Caco-2 (cell line): ENCODE results near the gene UGT2A1. TPM values are rescaled to one million over a fixed set of nuclear protein-coding genes. Genes with fewer than 3 reads are reported as not detected.

ENCODE experiments used
- BruUV-seq: library from RNA; stranded (reverse); fragments of 400-500 nt; replicated peaks from 2 replicates; lab custom pipeline; 2021; lab: Mats Ljungman, UMichigan
- CTCF ChIA-PET: fragments of 300-600 bp; sonication (Branson Sonifier 250); formaldehyde crosslinking; loops from one replicate; lab custom pipeline; 2022; ENCODE audit warnings: antibody characterized with exemption; lab: Charles Lee
- POLR2A ChIA-PET: fragments of 300-600 bp; sonication (Branson Sonifier 250); formaldehyde crosslinking; loops from one replicate; lab custom pipeline; 2022; ENCODE audit warnings: antibody characterized with exemption; lab: Charles Lee
- DNase-seq, 2 experiments: peaks; one replicate each; pipeline versions ENCODE4 v3.0.0 to v3.0.0-alpha.2; 2020 to 2022
- H3K27me3 ChIP-seq: replicated peaks from 2 replicates; pipeline ENCODE4 v1.6.0; 2011; ENCODE audit warnings: low read length; ENCODE audit not compliant: control insufficient read depth, insufficient read depth
- H3K36me3 ChIP-seq: 2 replicates; pipeline ENCODE4 v1.5.1; 2011; ENCODE audit warnings: low read length; ENCODE audit not compliant: control insufficient read depth, insufficient read depth
- H3K4me1 ChIP-seq: fragments of 250-450 bp; sonication (Bioruptor Pico); 2 replicates; pipeline ENCODE4 v1.5.1; 2020; ENCODE audit warnings: mild to moderate bottlenecking
- H3K4me3 ChIP-seq: 2 replicates; pipeline ENCODE4 v1.5.1; 2011; ENCODE audit warnings: low read depth, mild to moderate bottlenecking, control low read depth, low read length
- H3K9me3 ChIP-seq: fragments of 250-450 bp; sonication (Bioruptor Pico); 2 replicates; pipeline ENCODE4 v1.5.1; 2020; ENCODE audit warnings: mild to moderate bottlenecking, moderate library complexity
- H3K27ac Mint-ChIP-seq: one replicate; pipeline ENCODE4 v1.8.0; 2022; ENCODE audit warnings: mixed read lengths; ENCODE audit not compliant: unreplicated experiment
- H3K27me3 Mint-ChIP-seq: one replicate; pipeline ENCODE4 v1.8.0; 2022; ENCODE audit warnings: mixed read lengths; ENCODE audit not compliant: insufficient read depth, unreplicated experiment
- H3K36me3 Mint-ChIP-seq: one replicate; pipeline ENCODE4 v1.8.0; 2022; ENCODE audit warnings: mild to moderate bottlenecking, mixed read lengths; ENCODE audit not compliant: insufficient read depth, unreplicated experiment
- H3K4me1 Mint-ChIP-seq: one replicate; pipeline ENCODE4 v1.8.0; 2022; ENCODE audit warnings: low read depth, mixed read lengths; ENCODE audit not compliant: unreplicated experiment
- H3K4me3 Mint-ChIP-seq: one replicate; pipeline ENCODE4 v1.8.0; 2022; ENCODE audit warnings: mild to moderate bottlenecking, moderate library complexity, mixed read lengths; ENCODE audit not compliant: unreplicated experiment
- H3K9me3 Mint-ChIP-seq: one replicate; pipeline ENCODE4 v1.8.0; 2022; ENCODE audit warnings: mixed read lengths; ENCODE audit not compliant: unreplicated experiment
- CTCF ChIP-seq, 2 experiments: fragments of 200-600 bp in 1 of 2; IDR thresholded peaks; 1 replicate in 1 of 2; 2 replicates in 1 of 2; pipeline versions ENCODE4 v1.5.1 to v1.8.0; 2011 to 2022; ENCODE audit warnings: antibody characterized with exemption in 1 of 2, control low read depth in 1 of 2, inconsistent platforms in 1 of 2, low read depth in 1 of 2, low read length in 1 of 2, mild to moderate bottlenecking in 1 of 2, moderate library complexity in 1 of 2; ENCODE audit not compliant: insufficient read depth in 1 of 2, severe bottlenecking in 1 of 2, unreplicated experiment in 1 of 2
- intact Hi-C: fragments of 100-400 bp; cut with micrococcal nuclease; formaldehyde crosslinking; loops from one replicate; pipeline ENCODE4 v1.10.0; 2022; ENCODE audit not compliant: unreplicated experiment
- total RNA-seq: library from RNA; stranded (reverse); gene quantifications from 2 replicates; pipeline ENCODE4 v1.2.3, GENCODE V29; 2022

Gene UGT2A1
- total RNA-seq, 1 experiment from 2014 or later: not detected

DNA sequence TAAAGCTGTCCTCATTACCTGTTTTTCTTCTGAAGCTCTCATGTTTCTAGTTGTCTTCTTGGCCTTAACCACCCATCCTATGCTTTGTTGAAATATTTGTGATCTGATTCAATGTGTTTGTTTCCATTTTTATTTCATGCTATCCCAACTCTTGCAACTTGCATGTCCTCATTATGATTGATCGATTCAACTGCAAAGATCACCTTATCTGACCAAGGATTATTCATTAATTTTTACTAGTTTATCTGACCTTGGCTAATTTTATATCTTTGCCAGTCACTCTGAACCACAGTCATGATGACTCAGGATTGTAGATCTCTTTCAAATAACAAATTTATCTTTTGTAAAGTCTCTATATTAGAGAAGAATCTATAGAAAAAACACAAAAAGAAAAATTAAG lies 84.3 kb downstream of the UGT2A1 start:
- no peaks in the 10 kb centered on the region for H3K36me3 ChIP-seq
- H3K27ac Mint-ChIP-seq: no peak overlapping the region
- H3K36me3 Mint-ChIP-seq: no peaks in the 10 kb centered on the region
- H3K9me3 Mint-ChIP-seq: no peaks in the 10 kb centered on the region
- no peak overlapping the region for H3K4me3 Mint-ChIP-seq
- no peaks in the 10 kb centered on the region for H3K4me1 ChIP-seq
- DNase-seq: no peak
- intact Hi-C loops: no loop called here
- H3K9me3 ChIP-seq: no peaks in the 10 kb centered on the region
- H3K27me3 Mint-ChIP-seq: no peaks in the 10 kb centered on the region
- no peak for TF ChIP-seq CTCF (IDR thresholded peaks at IDR 0.05; ENCODE audit: insufficient read depth in 1 of 2, low read depth in 1 of 2, low read length in 1 of 2, severe bottlenecking in 1 of 2, unreplicated experiment in 1 of 2)
- CTCF ChIA-PET: no interaction called here
- no peak overlapping the region for H3K4me3 ChIP-seq
- H3K4me1 Mint-ChIP-seq: no peaks in the 10 kb centered on the region
- BruUV-seq: no TSS peak
- H3K27me3 ChIP-seq: no peaks in the 10 kb centered on the region
- POLR2A ChIA-PET: no interaction called here

- ChIA-PET POLR2A (no interaction called here), CTCF (no interaction called here)
- no peak overlapping the region for H3K27ac Mint-ChIP-seq
- no peaks in the 10 kb centered on the region for H3K4me1 Mint-ChIP-seq
- Histone ChIP-seq H3K4me1 (no peaks in the 10 kb centered on the region), H3K4me3 (no peak overlapping the region), H3K36me3 (no peaks in the 10 kb centered on the region), H3K27me3 (no peaks in the 10 kb centered on the region), H3K9me3 (no peaks in the 10 kb centered on the region)
- H3K36me3 Mint-ChIP-seq: no peaks in the 10 kb centered on the region
- no peak overlapping the region for H3K4me3 Mint-ChIP-seq
- TF ChIP-seq CTCF (IDR thresholded peaks at IDR 0.05; ENCODE audit: insufficient read depth in 1 of 2, low read depth in 1 of 2, low read length in 1 of 2, severe bottlenecking in 1 of 2, unreplicated experiment in 1 of 2): no peak
- no peaks in the 10 kb centered on the region for H3K9me3 Mint-ChIP-seq
- intact Hi-C loops: no loop called here
- BruUV-seq: no TSS peak
- H3K27me3 Mint-ChIP-seq: no peaks in the 10 kb centered on the region
- no peak for DNase-seq
These were observed 89.6 kb downstream of the UGT2A1 start for GRCh38 chr4:69563424-69563823.

DNA sequence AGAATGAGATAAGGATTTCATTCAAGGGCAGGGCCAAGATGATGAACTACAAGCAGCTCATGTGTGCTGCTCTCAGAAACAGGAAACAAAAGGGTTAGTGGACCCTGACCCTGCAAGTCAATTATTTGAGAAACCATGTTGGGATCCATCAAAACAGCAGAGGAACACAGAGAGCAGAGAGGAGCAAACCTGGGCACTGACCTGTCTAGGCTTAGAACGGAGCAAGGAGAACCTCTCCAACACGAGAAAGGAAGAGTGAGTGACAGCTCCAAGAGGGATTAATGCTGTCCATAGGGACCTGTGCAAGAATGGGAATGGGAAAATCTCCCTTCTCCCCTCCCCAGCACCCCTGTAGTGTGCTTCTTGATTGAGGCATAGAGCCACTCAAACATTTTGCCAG lies 103.4 kb downstream of the UGT2A1 start:
- POLR2A ChIA-PET: no interaction called here
- H3K9me3 Mint-ChIP-seq: no peaks in the 10 kb centered on the region

More for the DNA sequence above, 103.4 kb downstream of the UGT2A1 start:
- H3K27me3 Mint-ChIP-seq: no peaks in the 10 kb centered on the region
- H3K36me3 Mint-ChIP-seq: no peaks in the 10 kb centered on the region
- Histone ChIP-seq H3K4me1 (peaks cover 8% of the 10 kb centered on the region; the same call in 1 of the 2 replicates), H3K27me3 (no peaks in the 10 kb centered on the region), H3K4me3 (no peak overlapping the region), H3K36me3 (no peaks in the 10 kb centered on the region), H3K9me3 (no peaks in the 10 kb centered on the region)
- no peak overlapping the region for H3K27ac Mint-ChIP-seq
- no TSS peak for BruUV-seq
- DNase-seq: no peak
- CTCF ChIA-PET: no interaction called here
- peaks cover 9% of the 10 kb centered on the region for H3K4me1 Mint-ChIP-seq
- intact Hi-C loops: no loop called here
- no peak for TF ChIP-seq CTCF (IDR thresholded peaks at IDR 0.05; ENCODE audit: insufficient read depth in 1 of 2, low read depth in 1 of 2, low read length in 1 of 2, severe bottlenecking in 1 of 2, unreplicated experiment in 1 of 2)
- no peak overlapping the region for H3K4me3 Mint-ChIP-seq
